SHP77 (cell line): Measurements from ENCODE around the gene FOLR3.
"Not testable (repeated sequence)": the region's sequence is repeated elsewhere in the genome, so short reads cannot be mapped to it uniquely, and the experiment has no call there.

Source experiments
- DNase-seq, 2 experiments: peaks; one replicate each; lab custom pipeline; 2025; lab: John Stamatoyannopoulos, UW

FOLR3 gene

DNA sequence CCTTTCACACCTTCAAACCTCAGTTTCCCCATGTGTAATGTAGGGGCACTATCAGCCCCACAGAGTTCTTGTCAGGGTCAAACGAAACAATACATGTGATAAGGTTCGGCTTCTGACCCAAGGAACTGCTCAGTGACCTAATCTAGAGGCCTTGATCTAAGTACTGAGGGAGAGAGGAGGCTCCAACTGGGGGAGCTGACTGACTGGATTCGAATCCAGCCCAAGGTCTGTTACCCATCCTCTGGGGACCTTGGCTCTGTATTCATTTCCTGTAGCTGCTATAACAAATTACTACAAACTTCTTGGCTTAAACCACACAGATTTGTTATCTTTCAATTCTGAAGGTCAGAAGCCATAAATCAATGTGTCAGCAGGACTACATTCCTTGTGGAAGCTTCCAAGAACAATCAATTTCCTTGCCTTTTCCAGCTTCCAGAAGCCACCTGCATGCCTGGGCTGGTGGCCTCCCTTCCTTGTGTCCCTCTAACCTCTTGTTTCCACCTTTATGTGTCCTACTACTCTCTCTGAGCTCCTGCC, 12.3 kb upstream of the FOLR3 start:
- DNase-seq, result no peak

DNA sequence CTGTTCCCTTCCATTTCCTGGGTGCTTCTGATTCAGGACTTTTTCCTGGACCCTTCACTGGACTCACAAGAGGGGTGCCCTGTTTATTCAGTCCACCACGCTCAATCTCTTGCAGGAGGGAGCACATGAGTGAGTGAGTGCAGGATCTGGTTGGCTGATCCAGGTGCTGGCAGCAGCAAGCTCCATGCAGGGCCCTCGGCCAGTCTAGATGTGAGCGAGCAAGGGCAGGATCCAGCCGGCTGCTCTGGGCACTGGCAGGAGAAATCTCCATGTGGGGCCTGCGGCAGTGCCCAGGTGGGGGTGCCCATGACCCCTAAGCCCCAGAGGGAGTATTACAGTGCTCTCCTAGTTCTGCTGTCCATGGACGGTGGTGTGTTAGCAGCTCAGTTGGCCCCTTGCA, 11.5 kb upstream of the FOLR3 start:
- no peak for DNase-seq

DNA sequence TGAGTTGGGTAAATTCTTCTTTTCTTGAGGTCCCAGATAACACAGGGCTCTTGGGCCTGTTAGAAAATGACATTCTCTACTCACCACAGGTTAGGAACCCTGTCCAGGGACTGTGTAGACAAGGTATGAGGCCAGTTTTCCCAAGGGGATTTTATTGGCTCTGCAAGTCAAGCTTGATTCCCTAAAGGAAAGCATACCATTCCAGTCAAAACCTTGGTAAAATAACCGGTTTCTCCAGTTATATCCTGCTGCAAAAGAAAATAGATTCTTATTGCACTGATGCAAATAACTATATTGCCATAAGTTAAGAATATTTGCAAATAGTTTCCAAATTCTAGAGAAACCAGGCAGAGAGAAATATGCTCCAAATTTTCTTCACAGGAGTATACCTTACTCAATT, 9.6 kb upstream of the FOLR3 start:
- no peak for DNase-seq

DNA sequence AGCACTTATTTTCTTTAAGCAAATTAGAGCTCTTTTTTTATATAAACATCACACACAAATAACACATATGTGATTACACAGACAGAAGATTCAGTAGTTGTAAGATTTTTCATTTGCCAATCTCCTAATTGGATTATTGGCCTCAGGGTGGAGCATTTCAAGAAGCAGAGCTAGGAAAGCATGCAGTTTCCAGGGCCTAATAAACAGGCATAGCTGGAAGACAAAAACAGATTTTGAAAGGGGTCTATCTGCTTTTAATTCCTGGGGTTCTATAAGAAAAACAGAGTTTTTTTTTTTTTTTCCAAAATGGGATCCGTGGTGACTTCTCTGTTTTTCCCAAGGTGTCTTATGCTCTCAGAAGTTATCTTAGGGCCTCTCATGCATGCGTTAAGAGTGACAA, 7.6 kb upstream of the FOLR3 start:
- no peak for DNase-seq

DNA sequence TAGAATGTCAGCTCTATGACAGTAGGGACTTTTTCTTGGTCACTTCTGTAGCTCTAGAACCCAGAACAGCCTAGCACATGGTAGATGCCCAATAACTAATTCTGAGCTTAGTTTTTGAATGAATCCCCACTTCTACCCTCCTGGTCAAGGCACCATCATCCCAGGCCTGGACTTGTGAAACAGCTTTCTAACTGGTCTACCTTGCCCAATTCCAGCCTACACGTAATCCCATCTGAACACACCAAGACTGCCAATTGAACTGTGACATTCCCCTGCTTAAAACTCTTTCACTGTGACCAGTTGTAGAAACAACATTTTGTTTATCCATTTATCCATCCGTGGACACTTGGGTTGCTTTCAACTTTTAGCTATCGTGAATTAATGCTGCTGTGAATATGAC, 6.1 kb upstream of the FOLR3 start:
- no peak for DNase-seq

DNA sequence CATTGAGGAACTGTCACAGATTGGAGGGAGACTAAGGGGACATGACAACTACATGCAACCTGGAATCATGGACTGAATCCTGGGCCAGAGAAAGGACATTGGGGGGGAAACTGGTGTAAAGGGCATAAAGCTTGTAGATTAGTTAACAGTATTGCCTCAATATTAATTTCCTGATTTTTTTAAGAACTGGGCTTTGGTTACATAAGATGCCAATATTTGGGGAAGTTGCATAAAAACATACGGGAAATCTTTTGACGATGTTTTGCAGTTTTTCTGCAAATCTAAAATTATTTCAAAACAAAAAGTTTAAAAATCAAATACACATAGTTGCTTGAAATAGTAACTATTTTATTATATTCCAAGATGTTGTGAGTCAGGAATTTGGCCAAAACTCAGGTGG, 2.9 kb upstream of the FOLR3 start:
- DNase-seq, result no peak

DNA sequence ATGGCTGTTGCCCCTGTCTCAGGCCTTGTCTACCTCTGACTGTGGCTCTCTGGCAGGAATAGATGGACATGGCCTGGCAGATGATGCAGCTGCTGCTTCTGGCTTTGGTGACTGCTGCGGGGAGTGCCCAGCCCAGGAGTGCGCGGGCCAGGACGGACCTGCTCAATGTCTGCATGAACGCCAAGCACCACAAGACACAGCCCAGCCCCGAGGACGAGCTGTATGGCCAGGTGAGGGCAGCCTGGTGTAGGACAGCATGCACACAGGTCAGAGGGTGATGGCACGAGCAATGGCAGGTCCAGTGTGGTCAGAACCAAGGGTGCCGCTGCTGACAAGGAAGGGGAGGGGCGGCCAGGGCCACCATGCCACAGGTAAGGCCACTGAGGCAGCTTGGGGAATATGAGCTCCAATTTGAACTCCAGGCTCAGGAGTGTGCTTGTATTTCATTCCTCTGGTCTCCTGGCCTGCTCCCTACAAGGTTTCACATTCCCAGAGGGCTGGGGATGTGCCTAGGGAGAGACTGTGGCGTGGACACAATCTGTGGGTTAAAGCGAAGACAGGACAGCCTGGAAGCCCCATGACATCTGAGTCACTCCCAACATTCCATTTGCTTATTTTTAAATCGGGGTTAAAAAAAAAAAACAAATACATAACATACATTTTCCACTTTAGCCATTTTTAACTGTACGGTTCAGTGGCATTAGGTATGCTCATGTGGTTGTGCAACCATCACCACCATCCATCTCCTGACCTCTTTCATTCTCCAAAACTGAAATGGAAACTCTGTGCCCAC, 562 bp downstream of the FOLR3 start:
- no peak for DNase-seq

DNA sequence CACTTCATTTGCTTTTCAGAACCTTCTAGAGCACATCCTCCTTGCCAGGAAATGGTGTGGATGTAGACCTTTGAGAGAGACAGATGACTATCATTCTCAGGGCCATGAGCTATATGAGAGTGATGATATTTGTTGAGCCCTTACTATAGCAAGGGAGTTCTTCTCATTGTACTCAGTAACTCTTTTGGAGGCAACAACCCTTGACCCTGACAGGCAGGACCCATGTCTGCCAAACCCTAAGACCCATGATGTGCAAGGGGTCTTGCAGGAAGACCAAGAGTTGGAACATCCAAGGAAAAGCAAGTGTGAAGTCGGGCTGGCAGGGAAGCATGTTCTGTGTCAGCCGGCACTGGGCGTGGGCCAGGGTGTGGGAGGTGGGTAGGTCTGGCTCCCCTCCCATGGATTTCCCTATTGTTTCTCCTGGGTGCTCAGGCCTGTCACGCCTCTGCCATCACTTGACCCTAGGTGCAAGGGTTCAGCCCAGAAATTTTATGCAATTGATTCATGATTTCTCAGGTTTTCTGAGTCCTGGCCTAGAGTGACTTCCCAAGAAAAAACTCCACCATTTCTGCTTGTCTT, 1.2 kb downstream of the FOLR3 start:
- DNase-seq, result no peak

DNA sequence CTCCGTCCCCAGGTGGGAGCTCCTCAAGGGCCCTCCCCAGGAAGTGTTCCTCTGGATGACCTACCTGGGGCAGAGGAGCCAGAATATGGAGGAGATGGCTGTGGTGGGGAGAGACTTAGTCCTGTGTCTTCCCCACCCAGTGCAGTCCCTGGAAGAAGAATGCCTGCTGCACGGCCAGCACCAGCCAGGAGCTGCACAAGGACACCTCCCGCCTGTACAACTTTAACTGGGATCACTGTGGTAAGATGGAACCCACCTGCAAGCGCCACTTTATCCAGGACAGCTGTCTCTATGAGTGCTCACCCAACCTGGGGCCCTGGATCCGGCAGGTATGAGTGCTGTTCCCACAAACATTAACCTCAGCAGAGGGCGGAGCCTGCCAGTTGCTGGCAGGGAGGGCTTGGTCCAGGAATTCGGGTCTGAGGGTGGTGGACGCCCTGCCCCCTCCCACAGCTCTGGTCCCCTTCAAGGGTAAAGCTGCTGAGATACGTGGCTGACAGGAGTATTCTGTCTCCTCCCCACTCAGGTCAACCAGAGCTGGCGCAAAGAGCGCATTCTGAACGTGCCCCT, 3.4 kb downstream of the FOLR3 start:
- DNase-seq, result no peak

DNA sequence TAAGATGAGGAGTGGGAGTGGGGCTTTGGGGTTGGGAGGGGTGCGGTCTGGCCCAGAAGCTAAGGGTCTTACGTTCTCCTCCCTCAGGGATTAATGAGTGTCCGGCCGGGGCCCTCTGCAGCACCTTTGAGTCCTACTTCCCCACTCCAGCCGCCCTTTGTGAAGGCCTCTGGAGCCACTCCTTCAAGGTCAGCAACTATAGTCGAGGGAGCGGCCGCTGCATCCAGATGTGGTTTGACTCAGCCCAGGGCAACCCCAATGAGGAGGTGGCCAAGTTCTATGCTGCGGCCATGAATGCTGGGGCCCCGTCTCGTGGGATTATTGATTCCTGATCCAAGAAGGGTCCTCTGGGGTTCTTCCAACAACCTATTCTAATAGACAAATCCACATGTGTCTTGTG, 4.0 kb downstream of the FOLR3 start:
- DNase-seq, result no peak

DNA sequence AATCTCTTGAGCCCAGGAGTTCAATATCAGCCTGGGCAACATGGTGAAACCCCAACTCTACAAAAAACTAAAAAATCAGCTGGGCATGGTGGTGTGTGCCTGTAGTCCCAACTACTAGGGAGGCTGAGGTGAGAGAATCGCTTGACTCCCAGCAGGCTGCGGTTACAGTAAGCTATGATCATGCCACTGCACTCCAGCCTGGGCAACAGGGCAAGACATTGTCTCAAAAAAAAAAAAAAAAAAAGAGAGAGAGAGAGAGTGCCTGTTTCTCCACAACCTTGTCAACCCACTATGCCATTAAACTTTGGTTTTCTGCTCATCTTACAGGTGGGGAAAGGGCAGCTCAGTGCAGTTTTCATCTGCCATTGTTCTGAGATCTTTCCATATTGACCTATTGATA, 5.1 kb downstream of the FOLR3 start:
- DNase-seq, result no peak

DNA sequence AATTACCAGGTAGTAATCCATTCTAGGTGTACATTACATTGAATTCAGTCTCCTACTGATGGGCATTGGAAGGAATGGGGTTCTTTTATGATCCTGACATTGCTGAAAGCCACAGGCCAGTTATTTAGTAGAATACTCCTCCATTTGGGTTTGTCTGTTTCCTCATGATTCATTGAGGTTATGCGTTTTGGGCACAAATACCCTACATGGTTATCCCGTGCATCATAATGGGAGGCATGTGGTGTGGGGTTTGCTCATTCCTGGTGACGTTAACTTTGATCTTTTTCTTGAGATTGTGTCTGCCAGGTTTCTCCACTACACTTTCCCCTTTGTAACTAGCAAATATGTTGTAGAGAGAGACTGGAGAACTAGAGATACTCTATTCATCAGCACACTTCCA, 5.5 kb downstream of the FOLR3 start:
- DNase-seq, result no peak

DNA sequence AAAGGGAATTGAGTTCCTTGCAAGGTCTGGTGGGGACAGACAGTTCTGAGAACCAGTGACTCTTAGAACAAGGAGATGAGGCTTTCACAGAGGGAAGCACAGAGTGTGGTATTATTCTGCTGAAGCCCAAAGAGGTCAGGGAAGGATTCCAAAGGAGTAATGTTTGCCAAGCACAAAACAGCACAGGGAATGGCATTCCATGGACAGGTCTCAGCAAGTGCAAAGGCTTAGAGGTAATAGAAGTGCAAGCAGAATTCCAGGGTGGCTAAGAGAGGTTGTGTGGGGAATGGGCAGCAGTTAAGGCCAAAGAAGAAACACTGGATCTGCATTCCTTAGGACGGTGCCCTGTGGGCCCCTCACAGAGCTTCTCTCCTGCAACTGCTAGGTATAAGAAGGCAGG, 6.6 kb downstream of the FOLR3 start:
- DNase-seq, result not testable (repeated sequence)

DNA sequence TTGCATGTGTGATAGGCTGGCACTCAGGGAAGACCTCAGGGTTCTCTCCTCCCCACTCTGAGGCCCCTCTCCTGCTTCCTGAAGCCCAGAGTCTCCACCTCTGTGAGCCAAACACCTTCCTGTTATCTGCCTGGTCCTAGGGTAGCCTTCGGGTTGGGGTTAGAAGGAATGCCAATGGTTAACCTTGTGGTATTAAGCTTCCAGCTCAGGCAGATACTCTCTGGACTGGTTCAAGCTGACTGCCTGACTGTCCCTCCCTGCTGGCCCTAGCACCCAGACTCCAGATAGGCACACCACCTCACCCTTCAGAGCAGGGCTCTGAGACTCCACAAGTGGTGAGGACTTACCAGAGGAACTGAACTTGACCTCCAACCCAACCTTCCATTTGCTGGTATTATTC, 7.0 kb downstream of the FOLR3 start:
- not testable (repeated sequence) for DNase-seq

DNA sequence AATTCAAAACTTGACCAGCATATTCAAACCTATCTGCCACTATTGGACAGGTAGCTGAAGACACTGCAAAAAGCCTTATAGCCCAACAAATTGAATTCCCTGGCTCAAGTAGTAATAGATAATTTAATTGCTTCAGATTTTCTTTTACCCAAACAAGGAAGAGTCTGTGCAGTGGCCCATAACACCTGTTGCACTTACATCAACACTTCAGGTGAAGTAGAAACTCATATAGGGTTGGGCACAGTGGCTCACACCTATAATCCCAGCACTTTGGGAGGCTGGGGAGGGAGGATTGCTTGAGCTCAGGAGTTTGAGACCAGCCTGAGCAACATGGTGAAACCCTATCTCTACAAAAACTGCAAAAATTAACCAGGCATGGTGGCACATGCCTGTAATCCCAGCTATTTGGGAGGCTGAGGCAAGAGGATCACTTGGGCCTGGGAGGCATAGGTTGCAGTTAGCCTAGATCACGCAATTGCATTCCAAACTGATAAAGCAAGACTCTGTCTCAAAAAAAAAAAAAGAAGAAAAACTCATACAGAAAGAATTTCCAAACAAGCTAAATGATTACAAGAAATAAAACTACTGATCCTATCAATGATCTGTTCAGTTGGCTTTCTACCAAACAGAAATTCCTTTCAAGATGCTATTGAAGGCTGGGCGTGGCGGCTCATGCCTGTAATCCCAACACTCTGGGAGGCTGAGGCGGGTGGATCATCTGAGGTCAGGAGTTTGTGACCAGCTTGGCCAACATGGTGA, 9.5 kb downstream of the FOLR3 start:
- DNase-seq, result no peak

DNA sequence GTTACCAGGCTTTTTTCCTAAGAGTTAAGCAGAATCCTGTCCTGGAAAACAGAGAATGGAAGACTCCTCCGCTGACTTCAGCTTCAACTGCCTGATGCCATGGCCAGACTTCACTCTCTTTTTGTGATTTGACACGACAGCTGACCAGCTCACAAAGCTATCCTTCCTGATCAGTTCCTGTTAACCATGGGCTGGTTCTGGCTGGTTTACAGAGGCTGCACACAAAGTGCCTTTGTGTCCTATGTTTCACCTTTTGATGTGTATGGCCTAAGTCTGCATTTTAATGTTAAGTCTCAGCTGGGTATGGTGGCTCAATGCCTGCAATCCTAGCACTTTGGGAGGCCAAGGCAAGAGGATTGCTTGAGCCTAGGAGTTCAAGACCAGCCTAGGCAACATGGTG, 11.1 kb downstream of the FOLR3 start:
- no peak for DNase-seq

DNA sequence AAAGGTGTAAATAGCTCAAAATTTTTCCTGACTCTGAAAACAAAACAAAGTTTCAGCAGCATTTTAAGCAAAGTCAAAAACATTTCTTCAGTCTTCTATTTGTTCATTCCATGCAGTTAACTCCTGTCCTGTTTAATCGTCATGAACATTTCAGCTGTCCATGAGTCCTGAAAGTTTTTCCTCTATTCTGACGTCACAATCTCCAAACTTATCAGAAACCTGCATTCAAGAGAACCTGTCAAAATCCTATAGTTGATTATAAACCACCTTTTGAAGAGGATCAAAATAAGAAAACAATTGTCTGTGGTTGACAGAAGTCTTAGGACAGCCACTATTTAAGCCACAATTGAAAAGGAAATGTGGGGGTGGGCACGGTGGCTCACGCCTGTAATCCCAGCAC, 15.4 kb downstream of the FOLR3 start:
- no peak for DNase-seq

DNA sequence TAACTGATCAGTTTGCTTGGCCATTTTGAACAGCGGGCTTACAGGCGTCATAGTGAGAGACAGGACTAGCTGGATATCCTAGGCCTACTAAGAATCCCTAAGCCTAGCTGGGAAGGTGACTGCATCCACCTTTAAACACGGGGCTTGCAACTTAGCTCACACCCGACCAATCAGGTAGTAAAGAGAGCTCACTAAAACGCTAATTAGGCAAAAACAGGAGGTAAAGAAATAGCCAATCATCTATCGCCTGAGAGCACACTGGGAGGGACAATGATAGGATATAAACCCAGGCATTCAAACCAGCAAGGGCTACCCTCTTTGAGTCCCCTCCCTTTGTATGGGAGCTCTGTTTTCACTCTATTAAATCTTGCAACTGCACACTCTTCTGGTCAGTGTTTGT, 18.3 kb downstream of the FOLR3 start:
- not testable (repeated sequence) for DNase-seq

DNA sequence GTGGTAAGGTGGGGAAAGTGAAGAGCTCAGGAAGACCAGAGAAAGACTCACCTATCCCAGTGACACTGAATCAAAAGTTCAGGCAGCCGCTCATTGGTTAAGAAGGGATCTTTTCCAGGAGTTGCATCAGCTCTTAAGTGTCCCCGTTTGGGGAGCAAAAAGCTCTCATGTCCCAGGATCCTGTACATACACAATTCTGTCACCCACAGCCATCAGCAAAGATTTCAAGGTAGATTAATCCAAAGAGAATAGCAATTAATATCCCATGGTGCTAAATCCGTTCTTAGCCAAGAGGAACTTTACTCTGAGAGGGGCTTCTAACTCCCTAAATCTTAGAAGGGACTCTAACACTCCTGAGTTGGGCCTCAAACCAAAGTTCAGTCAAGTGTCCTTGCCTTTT, 19.3 kb downstream of the FOLR3 start:
- DNase-seq, result no peak

DNA sequence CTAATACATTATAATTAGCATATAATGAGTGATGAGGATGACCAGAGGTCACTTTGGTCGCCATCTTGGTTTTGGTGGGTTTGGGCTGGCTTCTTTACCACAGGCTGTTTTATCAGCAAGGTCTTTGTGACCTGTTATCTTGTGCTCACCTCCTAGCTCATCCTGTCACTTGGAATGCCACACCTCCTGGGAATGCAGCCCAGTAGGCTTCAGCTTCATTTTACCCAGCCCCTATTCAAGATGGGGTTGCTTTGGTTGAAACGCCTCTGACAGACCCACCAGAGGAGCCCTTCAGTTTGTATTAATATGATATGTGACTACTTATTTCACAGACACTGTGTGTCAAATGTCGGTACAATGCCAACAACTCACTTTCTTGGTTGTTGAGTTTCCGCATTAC, 20.2 kb downstream of the FOLR3 start:
- DNase-seq, result no peak

DNA sequence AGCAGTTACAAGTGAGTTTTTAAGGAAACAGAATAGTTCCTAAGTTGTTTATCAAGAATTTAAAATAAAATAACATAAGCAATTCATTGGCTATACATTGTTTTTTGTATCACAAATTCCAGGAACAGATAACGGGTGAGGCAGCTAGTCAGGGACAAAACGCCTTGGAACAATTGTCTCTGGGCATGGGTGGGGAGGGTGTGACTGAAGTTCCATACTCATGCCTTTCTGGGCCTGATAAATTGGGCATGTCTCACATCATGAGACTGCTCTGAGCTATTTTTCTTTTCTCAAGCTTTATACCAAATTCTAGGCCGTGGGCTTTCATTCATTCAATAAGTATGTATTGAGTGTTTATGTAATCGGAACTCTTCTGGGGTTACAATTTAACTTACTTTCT, 21.6 kb downstream of the FOLR3 start:
- DNase-seq, result no peak

DNA sequence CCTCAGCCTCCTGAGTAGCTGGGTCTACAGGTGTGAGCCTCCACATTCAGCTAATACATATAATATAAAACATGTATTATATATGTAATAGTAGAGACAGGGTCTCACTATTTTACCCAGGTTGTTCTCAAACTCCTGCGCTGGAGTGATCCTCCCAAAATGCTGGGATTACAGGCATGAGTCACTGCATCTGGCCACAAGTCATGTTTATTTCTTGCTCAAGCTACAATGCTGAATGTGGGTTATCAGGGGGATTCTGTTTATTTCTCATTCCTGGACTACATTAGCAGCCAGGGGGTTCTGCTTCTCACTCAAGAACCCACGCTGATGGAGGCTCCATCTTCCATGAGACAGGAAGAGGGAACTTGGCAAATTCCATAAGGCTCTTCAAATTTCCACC, 24.8 kb downstream of the FOLR3 start:
- DNase-seq, result no peak
